Brain microvascular endothelial cell (primary cell): ENCODE data around the gene PPP1R1B.

ENCODE experiments used
- DNase-seq: peaks from one replicate; pipeline ENCODE4 v3.0.0-alpha.2; 2020
- H3K27ac ChIP-seq: fragments of 250-450 bp; sonication (Bioruptor Pico); 2 replicates; pipeline ENCODE4 v1.5.1; 2020; ENCODE audit warnings: mild to moderate bottlenecking, moderate library complexity
- H3K27me3 ChIP-seq: fragments of 250-450 bp; sonication (Bioruptor Pico); replicated peaks from 2 replicates; pipeline ENCODE4 v1.5.1; 2020; ENCODE audit warnings: mild to moderate bottlenecking
- H3K36me3 ChIP-seq: fragments of 250-450 bp; sonication (Bioruptor Pico); replicated peaks from 2 replicates; pipeline ENCODE4 v1.5.1; 2020; ENCODE audit warnings: mild to moderate bottlenecking
- H3K4me3 ChIP-seq: 2 replicates; pipeline ENCODE4 v1.5.1; 2011; ENCODE audit warnings: low read depth, mild to moderate bottlenecking, control low read depth, low read length, moderate library complexity
- CTCF ChIP-seq: IDR thresholded peaks from 2 replicates; pipeline ENCODE4 v1.5.1; 2011; ENCODE audit warnings: low read depth, mild to moderate bottlenecking, moderate library complexity, low read length, control low read depth, inconsistent platforms; ENCODE audit errors: missing control alignments
- in situ Hi-C: cut with HindIII; loops from 2 replicates; pipeline ENCODE4 v1.10.0; 2017; ENCODE audit warnings: low sequenced_read_pairs, low pct_ligation_motif_present

PPP1R1B gene

DNA sequence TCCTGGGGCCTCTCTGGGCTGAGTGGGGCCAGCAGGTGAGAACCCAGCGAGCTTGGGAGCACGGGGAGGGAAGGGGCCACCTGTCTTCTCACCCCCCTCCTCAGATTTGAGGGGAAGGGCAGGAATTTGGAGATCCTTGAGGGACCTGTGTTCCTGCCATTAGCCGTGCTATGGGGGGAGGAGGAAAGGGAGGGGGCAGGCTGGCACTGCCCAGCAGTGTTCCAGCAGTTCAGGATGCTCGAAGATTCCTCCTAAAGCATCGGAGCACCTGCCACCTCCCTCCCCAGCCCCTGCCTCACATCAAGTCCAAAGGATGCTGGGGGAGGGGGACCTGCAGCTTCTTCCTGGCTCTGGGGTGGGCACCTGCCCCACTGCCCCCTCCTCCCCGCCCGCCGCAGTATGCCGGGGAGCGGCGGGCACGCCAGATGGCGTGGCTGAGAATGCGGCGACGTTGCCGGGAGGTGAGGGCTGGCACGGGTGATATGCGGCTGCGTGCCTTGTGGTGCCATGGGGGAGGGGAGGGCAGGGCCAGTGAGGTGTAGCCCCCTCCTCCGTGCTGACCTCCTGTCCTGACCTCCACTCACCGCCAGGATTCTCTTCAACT lies 14.4 kb upstream of the PPP1R1B start:
- H3K27me3 ChIP-seq, result peaks cover 52% of the 10 kb centered on the region
- TF ChIP-seq CTCF, result no peak
- H3K36me3 ChIP-seq, result no peaks in the 10 kb centered on the region
- H3K27ac ChIP-seq, result no peak overlapping the region
- DNase-seq, result no peak
- in situ Hi-C loops, result no loop called here
- H3K4me3 ChIP-seq, result no peak overlapping the region

DNA sequence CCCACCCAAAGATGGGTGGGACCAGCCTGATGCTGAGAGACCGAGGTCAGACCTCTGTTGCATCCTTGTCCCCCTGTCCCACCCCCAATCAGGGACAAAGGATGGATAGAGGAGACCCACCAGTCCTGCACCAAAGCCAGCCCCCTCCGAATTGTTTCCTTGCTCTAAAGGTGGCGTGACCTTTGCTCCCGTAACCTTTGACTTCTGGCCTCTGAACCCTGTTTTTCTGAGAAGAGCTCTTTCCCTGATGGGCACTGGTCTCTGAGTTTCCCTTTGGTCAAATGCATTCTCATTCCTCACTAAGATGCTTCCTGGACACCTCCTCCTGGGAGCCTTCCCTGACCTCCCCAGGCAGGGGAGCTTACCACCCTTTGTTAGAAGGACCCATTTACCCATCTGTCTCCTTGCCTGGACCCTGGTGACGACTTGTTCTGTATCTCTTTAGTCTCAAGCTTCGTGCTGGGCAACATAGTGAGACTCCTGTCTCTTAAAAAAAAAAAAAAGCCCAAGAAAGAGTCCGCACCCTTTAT lies 13.8 kb upstream of the PPP1R1B start:
- Histone ChIP-seq H3K27me3 (peaks cover 52% of the 10 kb centered on the region), H3K27ac (no peak overlapping the region), H3K4me3 (no peak overlapping the region), H3K36me3 (no peaks in the 10 kb centered on the region)
- no peak for TF ChIP-seq CTCF
- DNase-seq, result no peak
- in situ Hi-C loops, result no loop called here

GRCh38 chr17:39614545-39615157 lies 12.1 kb upstream of the PPP1R1B start:
- no peaks in the 10 kb centered on the region for H3K36me3 ChIP-seq
- DNase-seq, result no peak
- in situ Hi-C loops, result no loop called here
- H3K4me3 ChIP-seq, result no peak overlapping the region
- TF ChIP-seq CTCF, result no peak
- H3K27ac ChIP-seq, result no peak overlapping the region
- peaks cover 42% of the 10 kb centered on the region for H3K27me3 ChIP-seq

GRCh38 chr17:39615434-39615833 lies 11.3 kb upstream of the PPP1R1B start:
- in situ Hi-C loops, result no loop called here
- Histone ChIP-seq H3K4me3 (no peak overlapping the region), H3K36me3 (no peaks in the 10 kb centered on the region), H3K27me3 (peaks cover 38% of the 10 kb centered on the region), H3K27ac (no peak overlapping the region)
- no peak for TF ChIP-seq CTCF
- DNase-seq, result no peak

DNA sequence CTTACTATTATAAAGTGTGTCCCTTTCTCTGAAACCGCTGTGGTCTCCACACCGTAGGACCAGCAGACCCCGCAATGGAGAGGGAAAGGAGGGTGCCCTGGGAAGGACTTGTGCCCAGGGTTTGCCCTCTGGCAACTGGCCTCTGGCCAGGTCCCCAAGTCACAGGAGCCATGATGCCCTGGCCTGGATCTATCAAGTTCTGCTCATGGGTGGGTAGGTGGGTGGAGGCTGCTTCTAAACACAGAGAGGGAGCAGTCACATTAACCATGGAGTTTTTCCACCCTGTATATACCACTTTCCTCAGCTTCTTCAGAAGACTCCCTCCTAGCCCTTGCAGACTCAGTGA lies 9.7 kb upstream of the PPP1R1B start:
- Histone ChIP-seq H3K27me3 (peaks cover 30% of the 10 kb centered on the region), H3K4me3 (no peak overlapping the region), H3K27ac (no peak overlapping the region), H3K36me3 (no peaks in the 10 kb centered on the region)
- TF ChIP-seq CTCF, result no peak
- in situ Hi-C loops, result no loop called here
- DNase-seq, result no peak
